Measurements from ENCODE around the gene ARHGAP19.

The ARHGAP19 gene

DNA sequence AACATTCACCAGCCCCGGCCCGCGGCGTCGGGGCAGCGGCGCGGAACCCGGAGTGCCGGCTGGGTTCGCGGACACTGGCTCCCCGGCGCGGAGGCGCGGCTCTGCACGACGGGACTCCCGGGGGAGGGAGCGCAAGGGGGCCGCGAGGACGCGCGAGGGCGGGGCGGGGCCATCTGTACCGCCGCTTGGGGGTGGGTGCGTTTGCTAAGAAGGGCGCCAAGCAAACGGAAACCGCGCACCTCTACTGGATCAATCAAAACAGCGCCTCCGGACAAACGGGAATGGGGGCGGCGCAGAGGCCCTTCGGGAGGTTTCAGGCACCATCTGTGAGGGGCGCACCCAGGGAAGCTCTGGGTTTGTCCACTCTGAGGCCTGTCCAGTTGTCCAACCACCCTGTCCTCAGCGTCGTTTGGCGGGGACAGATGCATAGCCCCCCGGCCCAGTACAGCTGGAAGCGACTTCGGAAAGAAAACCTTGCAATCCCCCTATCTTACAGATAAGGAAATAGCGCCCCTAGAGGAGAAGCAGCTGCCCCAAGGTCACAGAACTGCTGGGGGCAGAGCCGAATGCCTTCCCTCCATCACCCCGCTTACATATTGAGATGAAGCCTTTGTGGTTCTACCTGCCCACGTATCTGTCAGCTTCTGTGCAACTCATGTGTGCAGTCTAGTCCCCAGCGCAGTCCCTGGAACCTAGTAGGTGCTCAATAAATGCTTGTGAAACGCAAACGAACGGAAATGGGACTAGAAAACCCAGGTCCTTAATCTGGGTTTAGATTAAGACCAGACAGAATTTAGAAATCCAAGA lies 96.0 kb downstream of the ARHGAP19 start:
- POLR2A ChIA-PET (ENCODE audit: low non-redundant PET) = interaction anchor here (0.5 kb wide), 1 partner anchor 118 kb away, joined by 3 read pairs; no protein-coding TSS in a partner anchor

DNA sequence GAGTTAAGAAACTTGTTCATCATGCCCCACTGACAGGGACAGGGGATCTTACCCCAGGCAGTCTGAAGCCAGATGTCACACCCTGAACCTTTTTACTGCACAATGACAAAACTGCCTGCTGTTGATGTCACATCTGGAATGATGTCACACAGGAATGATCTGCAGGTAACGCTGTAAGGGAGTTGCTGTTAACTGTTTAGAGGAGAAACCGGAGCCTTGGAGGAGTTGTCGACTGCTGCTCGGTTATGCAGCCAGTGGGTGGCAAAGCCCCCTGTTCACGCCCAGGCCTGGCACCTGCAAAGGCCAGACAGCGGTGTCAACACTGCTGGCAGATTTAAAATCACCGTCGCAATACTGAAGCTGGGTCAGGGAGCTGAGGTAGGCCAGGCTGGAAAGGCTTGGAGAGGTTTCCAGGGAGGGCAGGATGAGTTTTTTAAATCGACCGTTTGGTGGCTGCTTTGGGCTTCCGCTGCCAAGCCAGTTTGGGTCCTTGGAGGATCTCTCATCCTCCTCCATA lies 96.7 kb downstream of the ARHGAP19 start:
- ChIA-PET POLR2A (ENCODE audit: low non-redundant PET) (no interaction called here), CTCF (interaction anchor here (0.6 to 2.9 kb wide), 17 partner anchors 8 to 605 kb away, joined by 3 to 31 read pairs (median 7); partner anchors contain the start of gene SLIT1)
- no peak overlapping the region for H3K27ac ChIP-seq
- DNase-seq (ENCODE audit: low spot score) = no peak
- TF ChIP-seq, protein P1, sequence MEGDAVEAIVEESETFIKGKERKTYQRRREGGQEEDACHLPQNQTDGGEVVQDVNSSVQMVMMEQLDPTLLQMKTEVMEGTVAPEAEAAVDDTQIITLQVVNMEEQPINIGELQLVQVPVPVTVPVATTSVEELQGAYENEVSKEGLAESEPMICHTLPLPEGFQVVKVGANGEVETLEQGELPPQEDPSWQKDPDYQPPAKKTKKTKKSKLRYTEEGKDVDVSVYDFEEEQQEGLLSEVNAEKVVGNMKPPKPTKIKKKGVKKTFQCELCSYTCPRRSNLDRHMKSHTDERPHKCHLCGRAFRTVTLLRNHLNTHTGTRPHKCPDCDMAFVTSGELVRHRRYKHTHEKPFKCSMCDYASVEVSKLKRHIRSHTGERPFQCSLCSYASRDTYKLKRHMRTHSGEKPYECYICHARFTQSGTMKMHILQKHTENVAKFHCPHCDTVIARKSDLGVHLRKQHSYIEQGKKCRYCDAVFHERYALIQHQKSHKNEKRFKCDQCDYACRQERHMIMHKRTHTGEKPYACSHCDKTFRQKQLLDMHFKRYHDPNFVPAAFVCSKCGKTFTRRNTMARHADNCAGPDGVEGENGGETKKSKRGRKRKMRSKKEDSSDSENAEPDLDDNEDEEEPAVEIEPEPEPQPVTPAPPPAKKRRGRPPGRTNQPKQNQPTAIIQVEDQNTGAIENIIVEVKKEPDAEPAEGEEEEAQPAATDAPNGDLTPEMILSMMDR (conservative IDR thresholded peaks at IDR 0.05; ENCODE audit: low read depth) = no peak

More for the DNA sequence above, 96.0 kb downstream of the ARHGAP19 start:
- no peak overlapping the region for H3K27ac ChIP-seq
- TF ChIP-seq, protein P1 (conservative IDR thresholded peaks at IDR 0.05; ENCODE audit: low read depth) = peak; percentile 77
- DNase-seq (ENCODE audit: low spot score) = peak; percentile 68
- CTCF ChIA-PET = interaction anchor here (0.5 to 2.9 kb wide), 28 partner anchors 9 to 606 kb away, joined by 3 to 31 read pairs (median 4); partner anchors contain the start of gene SLIT1

DNA sequence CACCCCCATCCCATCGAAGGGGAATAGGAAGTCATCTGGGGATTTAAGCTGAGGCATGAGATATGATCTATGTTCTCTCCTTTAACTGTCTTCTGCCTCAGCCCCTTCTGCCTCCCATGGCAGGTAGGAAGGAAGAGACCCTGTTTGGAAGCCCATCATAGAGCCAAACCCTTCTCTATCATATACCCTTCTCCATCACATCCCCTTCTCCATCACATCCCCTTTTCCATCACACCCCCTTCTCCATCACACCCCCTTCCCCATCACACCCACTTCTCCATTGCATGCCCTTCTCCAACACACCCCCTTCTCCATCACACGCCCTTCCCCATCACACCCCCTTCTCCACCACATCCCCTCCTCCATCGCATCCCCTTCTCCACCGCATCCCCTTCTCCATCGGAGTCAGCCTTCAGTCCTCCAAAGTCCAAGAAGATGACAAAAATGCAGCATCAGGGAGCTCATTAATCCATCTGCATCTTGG lies 99.4 kb downstream of the ARHGAP19 start:
- ChIA-PET CTCF (interaction anchor here (1.9 kb wide), 1 partner anchor 120 kb away, joined by 6 read pairs; no protein-coding TSS in a partner anchor), POLR2A (ENCODE audit: low non-redundant PET) (interaction anchor here (0.5 kb wide), 1 partner anchor 105 kb away, joined by 3 read pairs; no protein-coding TSS in a partner anchor)
- no peak for DNase-seq (ENCODE audit: low spot score)
- TF ChIP-seq, protein P1 (conservative IDR thresholded peaks at IDR 0.05; ENCODE audit: low read depth) = no peak
- H3K27ac ChIP-seq = no peak overlapping the region

DNA sequence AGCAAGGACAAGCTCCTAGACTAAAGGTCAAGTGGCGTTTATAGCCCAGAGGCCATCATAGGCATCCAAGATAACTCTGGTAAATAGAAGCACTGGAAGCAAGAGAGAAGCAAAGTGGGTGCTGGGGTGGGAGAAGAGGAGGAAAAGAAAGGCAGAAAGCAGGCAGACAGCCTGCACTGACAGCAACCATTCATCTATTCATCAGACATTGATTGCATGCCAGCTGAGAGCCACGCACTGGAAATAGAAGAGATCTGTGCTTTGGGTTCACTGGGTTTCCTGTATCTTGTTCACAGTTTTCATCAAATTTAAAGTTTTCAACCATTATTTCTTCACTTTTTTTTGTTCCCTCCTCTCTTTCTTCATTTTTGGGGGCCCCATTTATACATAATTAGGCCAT lies 102.0 kb downstream of the ARHGAP19 start:
- no peak overlapping the region for H3K27ac ChIP-seq
- no peak for DNase-seq (ENCODE audit: low spot score)
- POLR2A ChIA-PET (ENCODE audit: low non-redundant PET) = no interaction called here
- CTCF ChIA-PET = interaction anchor here (0.7 kb wide), 1 partner anchor 851 kb away, joined by 4 read pairs; no protein-coding TSS in a partner anchor
- TF ChIP-seq, protein P1 (conservative IDR thresholded peaks at IDR 0.05; ENCODE audit: low read depth) = no peak

DNA sequence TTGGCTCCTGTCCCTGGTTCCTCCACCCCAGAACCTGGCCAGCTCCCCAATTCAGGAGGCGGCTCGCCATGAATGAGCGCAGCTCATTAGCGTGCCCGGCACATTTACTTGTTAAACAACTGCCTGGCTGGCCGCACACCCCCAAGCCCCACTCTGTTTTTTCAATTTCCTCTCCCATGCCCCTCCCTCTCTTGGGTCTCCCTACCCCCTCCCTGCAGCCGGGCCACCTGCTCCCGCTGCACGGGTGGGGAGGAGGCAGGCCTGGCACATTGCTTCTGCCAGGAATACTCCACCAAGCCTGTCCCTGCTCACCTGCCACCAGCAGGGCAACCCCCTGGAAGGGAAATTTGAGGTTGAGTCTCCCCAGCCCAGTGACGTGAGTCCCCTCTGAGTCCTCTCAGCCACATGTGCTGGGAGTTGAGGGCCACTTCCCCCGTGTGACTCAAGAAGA lies 104.2 kb downstream of the ARHGAP19 start:
- H3K27ac ChIP-seq = no peak overlapping the region
- ChIA-PET CTCF (interaction anchor here (1.6 to 2.0 kb wide), 2 partner anchors 8 to 22 kb away, joined by 5 to 7 read pairs; no protein-coding TSS in a partner anchor), POLR2A (ENCODE audit: low non-redundant PET) (no interaction called here)
- DNase-seq (ENCODE audit: low spot score) = no peak
- TF ChIP-seq, protein P1 (conservative IDR thresholded peaks at IDR 0.05; ENCODE audit: low read depth) = no peak

DNA sequence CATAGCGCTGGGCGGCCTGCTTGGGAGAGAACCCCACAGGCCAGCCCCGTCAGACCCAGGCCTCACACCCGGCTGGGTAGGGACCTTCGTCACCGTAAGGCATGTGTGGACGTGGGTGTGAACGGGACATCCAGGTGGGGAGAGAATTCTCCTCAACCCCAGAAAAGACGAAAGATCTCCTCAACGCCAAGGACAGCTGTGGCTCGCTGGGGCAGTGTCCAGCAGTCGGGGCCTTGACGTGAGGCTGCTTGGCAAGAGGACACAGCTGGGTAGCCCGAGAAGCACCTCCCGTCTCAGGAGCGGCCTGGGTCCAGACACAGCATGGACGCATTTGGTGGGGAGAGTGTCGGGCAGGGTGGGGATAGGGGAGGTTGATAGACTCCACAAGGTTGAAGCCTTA lies 105.5 kb downstream of the ARHGAP19 start:
- ChIA-PET POLR2A (ENCODE audit: low non-redundant PET) (no interaction called here), CTCF (interaction anchor here (0.7 to 2.0 kb wide), 4 partner anchors 10 to 674 kb away, joined by 5 to 8 read pairs (median 6); no protein-coding TSS in a partner anchor)
- DNase-seq (ENCODE audit: low spot score) = no peak
- H3K27ac ChIP-seq = no peak overlapping the region
- TF ChIP-seq, protein P1 (conservative IDR thresholded peaks at IDR 0.05; ENCODE audit: low read depth) = no peak

All from RWPE1 (cell line).